K562 (cell line): ENCODE data around the gene DYNLT4. TPM values are rescaled to one million over a fixed set of nuclear protein-coding genes. Genes with fewer than 3 reads are reported as not detected.

ENCODE experiments used
- AFF1 ChIP-seq, 2 experiments: fragments of 450-650 bp; IDR thresholded peaks; 2 replicates each; pipeline ENCODE4 v1.6.1; 2018; ENCODE audit warnings: mild to moderate bottlenecking in 2 of 2, low read depth in 1 of 2; ENCODE audit not compliant: partially characterized antibody in 2 of 2
- ARHGAP35 ChIP-seq: fragments of 450-650 bp; IDR thresholded peaks from 2 replicates; pipeline ENCODE4 v1.6.1; 2018; ENCODE audit not compliant: partially characterized antibody
- BRD9 ChIP-seq: fragments of 450-650 bp; IDR thresholded peaks from 2 replicates; pipeline ENCODE4 v1.6.1; 2018; ENCODE audit warnings: low read depth; ENCODE audit not compliant: partially characterized antibody
- EGR1 ChIP-seq: fragments of 450-650 bp; conservative IDR thresholded peaks from 2 replicates; pipeline ENCODE4 v1.6.1; 2017; ENCODE audit warnings: mild to moderate bottlenecking
- ETS1 ChIP-seq: conservative IDR thresholded peaks from 2 replicates; pipeline ENCODE4 v1.6.1; 2011; ENCODE audit warnings: low read depth, mild to moderate bottlenecking, low read length; ENCODE audit not compliant: control insufficient read depth
- FUS ChIP-seq: fragments of 200-400 bp; formaldehyde crosslinking; optimal IDR thresholded peaks from 2 replicates; pipeline ENCODE3; 2017; ENCODE audit warnings: low read depth, low read length
- MED1 ChIP-seq: sonication (generic); formaldehyde crosslinking; IDR thresholded peaks from 2 replicates; pipeline ENCODE4 v1.8.1; 2023; ENCODE audit warnings: missing genetic modification reagents, borderline replicate concordance
- MLX ChIP-seq, 2 experiments: fragments of 450-650 bp in 1 of 2; sonication (generic) in 1 of 2; formaldehyde crosslinking; conservative IDR thresholded peaks; 2 replicates each; pipeline versions ENCODE4 v1.4.0 to v1.8.1; 2020 to 2022; ENCODE audit warnings: mild to moderate bottlenecking in 1 of 2, missing genetic modification reagents in 1 of 2
- NCOA6 ChIP-seq: fragments of 450-650 bp; IDR thresholded peaks from 2 replicates; pipeline ENCODE4 v1.6.1; 2017; ENCODE audit warnings: mild to moderate bottlenecking
- POLR3A ChIP-seq: IDR thresholded peaks from 2 replicates; pipeline ENCODE4 v1.6.1; 2011; ENCODE audit warnings: borderline replicate concordance, mild to moderate bottlenecking, moderate library complexity; ENCODE audit not compliant: insufficient read length, insufficient read depth; ENCODE audit errors: extremely low read depth
- SMAD4 ChIP-seq: fragments of 250-450 bp; sonication (Bioruptor Pico); conservative IDR thresholded peaks from 2 replicates; pipeline ENCODE4 v1.8.0; 2021; ENCODE audit warnings: inconsistent platforms, mild to moderate bottlenecking, moderate library complexity
- SREBF2 ChIP-seq: sonication (generic); formaldehyde crosslinking; IDR thresholded peaks from 2 replicates; pipeline ENCODE4 v1.4.0; 2020; ENCODE audit warnings: mild to moderate bottlenecking, missing genetic modification reagents
- THRA ChIP-seq: fragments of 450-650 bp; IDR thresholded peaks from 2 replicates; pipeline ENCODE4 v1.6.1; 2017; ENCODE audit warnings: mild to moderate bottlenecking, moderate library complexity
- TRIM28 ChIP-seq: fragments of 450-650 bp; IDR thresholded peaks from 2 replicates; pipeline ENCODE4 v1.6.1; 2017
- ZBTB49 ChIP-seq: sonication (generic); formaldehyde crosslinking; IDR thresholded peaks from 2 replicates; pipeline ENCODE4 v1.8.0; 2022; ENCODE audit warnings: missing genetic modification reagents, mild to moderate bottlenecking, borderline replicate concordance
- ZNF24 ChIP-seq: fragments of 450-650 bp; IDR thresholded peaks from 2 replicates; pipeline ENCODE4 v1.6.1; 2016
- ZNF507 ChIP-seq: conservative IDR thresholded peaks from 2 replicates; pipeline ENCODE4 v1.6.1; 2017; ENCODE audit warnings: missing genetic modification characterization, missing compliant biosample characterization
- ZNF644 ChIP-seq: fragments of 200-800 bp; sonication (Bioruptor generic); IDR thresholded peaks from 2 replicates; pipeline ENCODE4 v1.6.1; 2016; ENCODE audit warnings: low read depth, missing genetic modification characterization, missing compliant biosample characterization
- polyA plus RNA-seq, 8 experiments: library from polyadenylated mRNA; depleted of rRNA in 4 of 8; stranded (reverse) in 5 of 8; unstranded in 3 of 8; fragments of >200 nt; fragmentation: Nextera tagmentation in 2 of 8; fragmentation: Illumina TruSeq in 1 of 8; extraction: Ambion mirVana in 2 of 8; extraction: Trizol in 1 of 8; gene quantifications; 2 replicates each; pipeline versions ENCODE4 v1.2.1 to v1.2.3, GENCODE V29; 2011 to 2014; ENCODE audit warnings: inconsistent platforms in 1 of 8, missing spikeins in 1 of 8
- total RNA-seq, 7 experiments: library from RNA; depleted of rRNA in 6 of 7; stranded (reverse); fragments of >200 nt in 6 of 7; fragmentation: Illumina TruSeq in 2 of 7; extraction: Trizol in 2 of 7; gene quantifications; 2 replicates each; pipeline versions ENCODE4 v1.2.1 to v1.2.3, GENCODE V29; 2011 to 2021; ENCODE audit warnings: low replicate concordance in 1 of 7

The DYNLT4 gene
- total and polyA plus RNA-seq, 9 of the 15 experiments (the other 6 are each of a cell fraction or from before 2014, with no cell fraction given): 0.29 to 0.73 TPM; not detected in 7

- TF ChIP-seq THRA (no peak), ZNF507 (tag) (no peak), ZNF644 (tag) (no peak; the same call in 1 of the 2 replicates), MED1 (CRISPR knock-in tag) (no peak), MLX (CRISPR knock-in tag; conservative IDR thresholded peaks at IDR 0.05) (no peak), SREBF2 (no peak), ETS1 (0 out of 2 replicates have a peak, but pooled peaks have one; percentile 3), SMAD4 (CRISPR knock-in tag) (no peak), ZBTB49 (no peak), EGR1 (no peak), BRD9 (peak; percentile 26), FUS (no peak), POLR3A (no peak), TRIM28 (no peak), NCOA6 (no peak), ARHGAP35 (no peak), ZNF24 (no peak), AFF1 (IDR thresholded peaks at IDR 0.05; ENCODE audit: low read depth in 1 of 2, partially characterized antibody in 2 of 2) (no peak)
Observed at GRCh38 chr1:44808063-44808937, 1.1 kb upstream of the DYNLT4 start, which contains the start of gene BTBD19 (continued).
